CD14-positive monocyte (primary cell): ENCODE measurements around the gene C10orf95. TPM values are rescaled to one million over a fixed set of nuclear protein-coding genes. Genes with fewer than 3 reads are reported as not detected.

Experiments used
- DNase-seq, 3 donors: peaks; one replicate each; pipeline ENCODE4 v3.0.0-alpha.2; 2011 to 2022
- H2AFZ ChIP-seq: 2 replicates; pipeline ENCODE4 v1.6.0; 2012; ENCODE audit warnings: mild to moderate bottlenecking, low read depth, low read length, inconsistent platforms; ENCODE audit not compliant: insufficient read depth, poor library complexity, severe bottlenecking
- H3K27ac ChIP-seq, 2 donors: 1 replicate in 1 of 2; 2 replicates in 1 of 2; pipeline ENCODE4 v1.5.1; 2012 to 2013; ENCODE audit warnings: low read length in 2 of 2, control low read depth in 1 of 2, inconsistent platforms in 1 of 2, low read depth in 1 of 2, mild to moderate bottlenecking in 1 of 2
- H3K27me3 ChIP-seq, 2 donors: one replicate each; pipeline versions ENCODE4 v1.6.0 to v1.6.1; 2011 to 2013; ENCODE audit warnings: low read length in 2 of 2; ENCODE audit not compliant: control insufficient read depth in 2 of 2, insufficient read depth in 2 of 2
- H3K36me3 ChIP-seq, 2 donors: replicated peaks in 1 of 2; 1 replicate in 1 of 2; 2 replicates in 1 of 2; pipeline versions ENCODE4 v1.5.1 to v1.6.1; 2012 to 2013; ENCODE audit warnings: low read length in 2 of 2, control low read depth in 1 of 2, inconsistent platforms in 1 of 2, mild to moderate bottlenecking in 1 of 2; ENCODE audit not compliant: insufficient read depth in 2 of 2, control insufficient read depth in 1 of 2
- H3K4me1 ChIP-seq, 2 donors: 1 replicate in 1 of 2; 2 replicates in 1 of 2; pipeline versions ENCODE4 v1.5.1 to v1.6.1; 2012 to 2013; ENCODE audit warnings: low read length in 2 of 2, control low read depth in 1 of 2, inconsistent platforms in 1 of 2, mild to moderate bottlenecking in 1 of 2, moderate library complexity in 1 of 2; ENCODE audit not compliant: insufficient read depth in 2 of 2, control insufficient read depth in 1 of 2
- H3K4me2 ChIP-seq: replicated peaks from 2 replicates; pipeline ENCODE3; 2012; ENCODE audit warnings: low read length, moderate library complexity, mild to moderate bottlenecking; ENCODE audit not compliant: poor library complexity, severe bottlenecking; ENCODE audit errors: extremely low read depth
- H3K4me3 ChIP-seq, 3 experiments: fragments of 200-600 bp in 1 of 3; sonication (generic) in 1 of 3; replicated peaks in 1 of 3; 1 replicate in 2 of 3; 2 replicates in 1 of 3; pipeline ENCODE4 v1.5.1; 2011 to 2013; ENCODE audit warnings: low read length in 3 of 3, mild to moderate bottlenecking in 3 of 3, control low read depth in 2 of 3, low read depth in 2 of 3, inconsistent platforms in 1 of 3, moderate library complexity in 1 of 3
- H3K79me2 ChIP-seq: 2 replicates; pipeline ENCODE4 v1.6.0; 2012; ENCODE audit warnings: mild to moderate bottlenecking, control low read depth, inconsistent platforms, low read length, moderate library complexity; ENCODE audit not compliant: insufficient read depth
- H3K9ac ChIP-seq: 2 replicates; pipeline ENCODE4 v1.6.0; 2017; ENCODE audit warnings: low read length, mild to moderate bottlenecking; ENCODE audit not compliant: insufficient read depth, poor library complexity, severe bottlenecking
- H3K9me3 ChIP-seq, 2 donors: replicated peaks in 1 of 2; 1 replicate in 1 of 2; 2 replicates in 1 of 2; pipeline versions ENCODE4 v1.5.1 to v1.6.1; 2012 to 2013; ENCODE audit warnings: low read length in 2 of 2, control low read depth in 1 of 2; ENCODE audit not compliant: control insufficient read depth in 1 of 2, insufficient read depth in 1 of 2
- H4K20me1 ChIP-seq: 2 replicates; pipeline ENCODE4 v1.6.0; 2012; ENCODE audit warnings: mild to moderate bottlenecking, low read length, control low read depth, moderate library complexity; ENCODE audit not compliant: insufficient read depth
- H3K27ac Mint-ChIP-seq, 7 donors: one replicate each; pipeline ENCODE4 v1.8.0; 2020; ENCODE audit warnings: mild to moderate bottlenecking in 7 of 7, mixed read lengths in 7 of 7, moderate library complexity in 6 of 7, inconsistent platforms in 2 of 7
- H3K27me3 Mint-ChIP-seq, 3 donors: one replicate each; pipeline ENCODE4 v1.8.0; 2021 to 2022; ENCODE audit warnings: low read depth in 3 of 3, mild to moderate bottlenecking in 3 of 3, mixed read lengths in 3 of 3, moderate library complexity in 3 of 3, inconsistent platforms in 1 of 3
- H3K36me3 Mint-ChIP-seq, 2 donors: one replicate each; pipeline ENCODE4 v1.8.0; 2020; ENCODE audit warnings: mixed read lengths in 2 of 2, inconsistent platforms in 1 of 2, mild to moderate bottlenecking in 1 of 2
- H3K4me1 Mint-ChIP-seq: one replicate; pipeline ENCODE4 v1.8.0; 2020; ENCODE audit warnings: mild to moderate bottlenecking, mixed read lengths
- H3K4me3 Mint-ChIP-seq, 2 donors: one replicate each; pipeline ENCODE4 v1.8.0; 2020; ENCODE audit warnings: mild to moderate bottlenecking in 2 of 2, mixed read lengths in 2 of 2, moderate library complexity in 1 of 2
- H3K9me3 Mint-ChIP-seq, 7 donors: one replicate each; pipeline ENCODE4 v1.8.0; 2020 to 2022; ENCODE audit warnings: mixed read lengths in 7 of 7, mild to moderate bottlenecking in 6 of 7, moderate library complexity in 6 of 7, inconsistent platforms in 2 of 7
- WGBS: methylation state at CpG from one replicate; pipeline ENCODE4 v1.1.5; 2013; ENCODE audit warnings: missing lambda C conversion rate; ENCODE audit not compliant: insufficient coverage; 5-methylcytosine and 5-hydroxymethylcytosine counted together
- intact Hi-C, 2 donors: fragments of 100-400 bp; cut with micrococcal nuclease; formaldehyde crosslinking; loops; one replicate each; pipeline versions ENCODE4 v1.15.0 to v1.15.1; 2023
- polyA plus RNA-seq, 3 donors: library from polyadenylated mRNA; depleted of rRNA in 1 of 3; unstranded in 2 of 3; stranded (reverse) in 1 of 3; fragments of 300-500 nt in 2 of 3; fragments of >200 nt in 1 of 3; fragmentation: Illumina TruSeq in 2 of 3; gene quantifications; 1 replicate in 2 of 3; 2 replicates in 1 of 3; pipeline ENCODE4 v1.2.3, GENCODE V29; 2012 to 2021
- TF ChIP-seq, protein P1 (sequence below): fragments of 200-600 bp; IDR thresholded peaks from one replicate; pipeline ENCODE4 v1.8.0; 2022; ENCODE audit warnings: antibody characterized with exemption, mild to moderate bottlenecking

Gene C10orf95
- polyA plus RNA-seq, 3 donors, result 0.27 TPM; not detected in 2

DNA sequence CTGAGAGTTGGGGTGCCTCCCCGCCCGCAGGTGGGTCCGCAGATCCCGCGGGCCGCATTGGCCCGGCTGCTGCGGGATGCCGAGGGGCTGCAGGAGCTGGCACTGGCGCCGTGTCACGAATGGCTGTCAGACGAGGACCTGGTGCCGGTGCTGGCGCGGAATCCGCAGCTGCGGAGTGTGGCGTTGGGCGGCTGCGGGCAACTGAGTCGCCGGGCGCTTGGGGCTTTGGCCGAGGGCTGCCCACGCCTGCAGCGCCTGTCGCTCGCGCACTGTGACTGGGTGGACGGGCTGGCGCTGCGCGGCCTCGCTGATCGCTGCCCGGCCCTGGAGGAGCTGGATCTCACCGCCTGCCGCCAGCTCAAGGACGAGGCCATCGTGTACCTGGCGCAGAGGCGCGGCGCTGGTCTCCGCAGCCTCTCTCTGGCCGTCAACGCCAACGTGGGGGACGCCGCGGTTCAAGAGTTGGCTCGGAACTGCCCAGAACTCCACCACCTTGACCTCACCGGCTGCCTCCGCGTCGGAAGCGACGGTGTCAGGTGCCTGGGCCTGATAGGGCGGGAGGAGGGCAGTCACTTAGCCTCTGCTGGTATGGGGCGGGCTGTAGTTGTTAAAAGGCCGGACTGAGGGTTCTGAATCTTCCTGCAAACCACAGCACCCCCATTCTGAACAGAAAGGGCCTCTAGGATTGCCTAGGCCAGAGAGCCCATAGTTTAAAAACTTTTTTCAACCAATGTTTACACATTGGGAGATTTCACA, 29.4 kb downstream of the C10orf95 start:
- Mint-ChIP-seq H3K9me3 (peaks cover 0 to 7% (median 4%) of the 10 kb centered on the region in 7 donors), H3K4me1 (peaks cover 34% of the 10 kb centered on the region), H3K4me3 (peak overlapping the region; percentile 93 to 97), H3K27ac (peak overlapping the region in 6 of 7 donors; percentile 9 to 98 (median 52)), H3K27me3 (peaks cover 21 to 29% (median 24%) of the 10 kb centered on the region in 3 donors), H3K36me3 (peaks cover 23 to 35% of the 10 kb centered on the region in 2 donors)
- intact Hi-C loops, result loop anchor here (2.0 to 5.0 kb wide), 2 partner anchors 40 to 57 kb away; no protein-coding TSS in a partner anchor
- Histone ChIP-seq H3K27ac (peak overlapping the region in 1 of 2 donors; percentile 70), H2AFZ (peak overlapping the region; percentile 90), H4K20me1 (peaks cover 31% of the 10 kb centered on the region), H3K36me3 (peaks cover 21 to 22% of the 10 kb centered on the region in 2 donors), H3K27me3 (peaks cover 11 to 22% of the 10 kb centered on the region in 2 donors), H3K4me2 (peak overlapping the region; percentile 98), H3K79me2 (peaks cover 18% of the 10 kb centered on the region), H3K4me1 (peaks cover 33 to 41% of the 10 kb centered on the region in 2 donors), H3K9ac (peak overlapping the region; percentile 75), H3K9me3 (no peaks in the 10 kb centered on the region), H3K4me3 (peak overlapping the region; percentile 68 to 96 (median 82))
- TF ChIP-seq, protein P1, sequence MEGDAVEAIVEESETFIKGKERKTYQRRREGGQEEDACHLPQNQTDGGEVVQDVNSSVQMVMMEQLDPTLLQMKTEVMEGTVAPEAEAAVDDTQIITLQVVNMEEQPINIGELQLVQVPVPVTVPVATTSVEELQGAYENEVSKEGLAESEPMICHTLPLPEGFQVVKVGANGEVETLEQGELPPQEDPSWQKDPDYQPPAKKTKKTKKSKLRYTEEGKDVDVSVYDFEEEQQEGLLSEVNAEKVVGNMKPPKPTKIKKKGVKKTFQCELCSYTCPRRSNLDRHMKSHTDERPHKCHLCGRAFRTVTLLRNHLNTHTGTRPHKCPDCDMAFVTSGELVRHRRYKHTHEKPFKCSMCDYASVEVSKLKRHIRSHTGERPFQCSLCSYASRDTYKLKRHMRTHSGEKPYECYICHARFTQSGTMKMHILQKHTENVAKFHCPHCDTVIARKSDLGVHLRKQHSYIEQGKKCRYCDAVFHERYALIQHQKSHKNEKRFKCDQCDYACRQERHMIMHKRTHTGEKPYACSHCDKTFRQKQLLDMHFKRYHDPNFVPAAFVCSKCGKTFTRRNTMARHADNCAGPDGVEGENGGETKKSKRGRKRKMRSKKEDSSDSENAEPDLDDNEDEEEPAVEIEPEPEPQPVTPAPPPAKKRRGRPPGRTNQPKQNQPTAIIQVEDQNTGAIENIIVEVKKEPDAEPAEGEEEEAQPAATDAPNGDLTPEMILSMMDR, result no peak
- peak in 1 of 3 donors; percentile 25 for DNase-seq
- WGBS, result under 1% methylated on average over 53 of the region's 62 CpGs

DNA sequence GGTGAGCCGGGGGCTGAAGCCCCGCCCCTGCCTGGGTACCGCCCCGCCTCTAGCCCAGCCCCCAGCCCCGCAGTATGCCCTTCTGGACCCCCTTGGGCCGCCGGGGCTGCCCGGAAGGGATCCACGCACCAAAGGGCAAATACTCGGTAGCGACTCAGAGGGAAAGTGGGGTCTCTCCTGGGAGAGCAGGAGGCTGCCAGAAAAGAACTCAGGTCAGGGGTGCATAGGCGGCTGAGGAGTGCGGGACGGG, 29.9 kb downstream of the C10orf95 start:
- Mint-ChIP-seq H3K4me3 (peak overlapping the region; percentile 93 to 97), H3K27ac (peak overlapping the region in 4 of 7 donors; percentile 30 to 98 (median 62)), H3K27me3 (peaks cover 21 to 33% (median 24%) of the 10 kb centered on the region in 3 donors), H3K4me1 (peaks cover 34% of the 10 kb centered on the region), H3K36me3 (peaks cover 21 to 33% of the 10 kb centered on the region in 2 donors), H3K9me3 (peaks cover 0 to 7% (median 4%) of the 10 kb centered on the region in 7 donors)
- Histone ChIP-seq H3K36me3 (peaks cover 21 to 22% of the 10 kb centered on the region in 2 donors), H3K79me2 (peaks cover 18% of the 10 kb centered on the region), H2AFZ (peak overlapping the region; percentile 90), H3K4me3 (peak overlapping the region; percentile 68 to 96 (median 82)), H3K27ac (peak overlapping the region in 1 of 2 donors; percentile 70), H4K20me1 (peaks cover 31% of the 10 kb centered on the region), H3K9ac (peak overlapping the region; percentile 75), H3K4me1 (peaks cover 33 to 41% of the 10 kb centered on the region in 2 donors), H3K4me2 (peak overlapping the region; percentile 98), H3K27me3 (peaks cover 11 to 22% of the 10 kb centered on the region in 2 donors), H3K9me3 (no peaks in the 10 kb centered on the region)
- TF ChIP-seq, protein P1, result no peak
- intact Hi-C loops, result loop anchor here (2.0 to 5.0 kb wide), 2 partner anchors 41 to 57 kb away; no protein-coding TSS in a partner anchor
- no peak for DNase-seq
- WGBS, result under 1% methylated on average over 13 of the region's 14 CpGs
